Ammon's horn (tissue), 1 donor: ENCODE results near the gene ARHGEF7.

Experiments
- DNase-seq: peaks from one replicate; pipeline ENCODE4 v3.0.0-alpha.2; 2016; ENCODE audit warnings: low spot score

The ARHGEF7 gene

DNA sequence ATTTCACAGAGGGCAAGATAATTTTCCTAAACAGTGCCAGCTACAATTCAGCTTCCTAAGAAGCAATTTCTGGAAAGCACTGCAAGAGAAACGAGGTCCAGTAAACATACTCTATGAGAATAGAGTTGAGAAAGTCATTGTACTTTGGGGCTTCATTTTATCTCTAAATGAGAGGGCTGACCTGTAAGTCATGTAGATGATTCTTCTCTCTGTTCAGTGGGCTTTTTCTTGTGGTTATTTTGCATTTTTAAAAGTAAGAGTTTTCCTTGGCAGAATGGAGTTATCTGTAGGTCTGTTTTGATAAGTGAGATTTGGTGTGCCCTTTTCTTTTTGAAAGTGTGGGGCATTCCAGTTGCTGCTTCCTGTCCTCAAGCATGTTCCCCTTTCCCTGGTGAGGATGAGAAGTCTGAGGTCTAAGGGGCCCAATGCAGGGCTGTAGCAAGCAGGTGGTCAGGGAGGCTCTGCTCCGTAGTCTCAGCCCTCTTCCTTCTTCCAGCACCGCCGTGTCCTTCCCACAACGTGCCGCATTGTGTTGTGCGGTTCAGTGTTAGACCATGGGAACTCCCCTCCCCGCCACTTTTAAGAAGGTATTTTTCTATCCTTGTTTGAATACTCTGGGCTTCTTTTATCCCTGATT is 86.3 kb downstream of the ARHGEF7 start:
- no peak for DNase-seq

GRCh38 chr13:111202156-111202621 is 87.1 kb downstream of the ARHGEF7 start:
- no peak for DNase-seq

GRCh38 chr13:111202745-111203144 is 87.6 kb downstream of the ARHGEF7 start:
- DNase-seq, result no peak

GRCh38 chr13:111203736-111204389 is 88.8 kb downstream of the ARHGEF7 start:
- peak; percentile 67 for DNase-seq

DNA sequence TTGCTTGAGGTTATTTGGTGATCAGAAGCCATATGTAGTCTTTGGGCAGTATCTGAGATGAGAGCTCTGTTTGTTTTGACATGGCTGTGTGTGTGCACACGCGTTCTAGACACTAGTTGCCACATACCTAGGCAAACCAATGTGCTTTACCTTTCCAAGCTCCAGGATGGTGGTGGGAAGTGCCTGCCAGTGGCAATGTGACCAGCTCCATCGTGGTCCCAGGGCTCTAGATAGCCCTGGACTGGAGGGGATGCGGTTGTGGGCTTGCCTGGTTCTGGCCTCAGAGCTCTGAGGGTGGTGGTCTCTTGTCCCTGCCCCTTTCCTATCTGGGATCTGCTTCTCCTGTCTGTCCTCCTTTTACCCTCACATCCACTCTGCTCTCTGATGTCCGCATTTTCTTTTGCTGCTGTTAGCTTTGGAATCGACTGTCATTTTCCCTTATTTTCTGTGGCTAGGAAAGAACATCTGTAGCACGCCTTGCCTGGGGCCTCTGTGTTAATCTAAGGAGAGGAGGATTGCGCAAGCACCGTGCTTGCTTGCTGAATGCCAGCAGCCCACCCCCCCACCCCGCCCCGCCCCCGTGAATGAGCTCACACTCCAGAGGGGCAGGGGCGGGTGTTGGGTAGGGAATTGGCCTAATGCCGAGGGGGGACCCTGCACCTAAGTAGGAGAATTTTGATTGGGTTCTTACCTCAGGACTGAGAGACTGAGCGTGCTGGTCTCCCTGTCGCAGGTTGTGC is 89.5 kb downstream of the ARHGEF7 start:
- DNase-seq, result no peak

DNA sequence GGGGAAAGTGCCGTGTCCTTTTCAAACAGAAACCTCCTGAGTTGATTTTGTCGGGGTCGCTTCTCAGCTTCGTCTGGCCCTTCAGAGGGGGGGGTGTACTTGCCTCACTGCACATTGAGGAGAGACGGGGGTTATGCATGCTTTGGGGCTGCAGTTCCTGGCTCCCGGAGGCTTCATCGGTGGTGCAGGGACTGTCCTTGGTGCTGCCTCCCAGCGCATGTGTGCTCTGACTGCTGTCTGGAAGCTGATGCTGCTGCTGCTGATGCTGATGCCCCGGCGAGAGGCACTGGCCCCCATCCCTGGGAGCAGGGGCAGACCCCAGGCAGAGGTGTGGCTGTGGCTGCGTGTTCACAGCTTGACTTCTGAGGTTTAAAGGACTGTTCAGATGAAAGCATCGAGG is 91.0 kb downstream of the ARHGEF7 start:
- DNase-seq, result no peak

DNA sequence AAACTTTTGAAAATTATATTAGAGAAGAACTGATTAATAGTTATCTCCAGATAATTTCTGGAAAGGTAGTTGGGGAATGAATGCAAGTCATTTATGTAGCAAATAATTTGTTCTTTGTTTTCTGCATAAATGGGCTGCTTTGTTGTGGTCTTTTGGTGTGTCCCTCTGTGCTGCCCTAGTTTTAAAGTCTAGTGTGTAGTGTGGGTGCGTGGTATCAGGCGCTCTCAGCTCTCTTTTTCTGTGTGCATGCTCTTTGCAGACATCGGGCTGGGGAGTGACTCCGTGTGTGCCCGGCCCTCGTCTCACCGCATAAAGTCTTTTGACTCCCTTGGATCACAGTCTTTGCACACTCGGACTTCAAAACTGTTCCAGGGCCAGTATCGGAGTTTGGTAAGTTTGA is 94.5 kb downstream of the ARHGEF7 start:
- peak; percentile 87 for DNase-seq

GRCh38 chr13:111210091-111210490 is 95.0 kb downstream of the ARHGEF7 start:
- DNase-seq, result no peak

- DNase-seq, result peak; percentile 85
Measured at GRCh38 chr13:111210544-111211469, 95.7 kb downstream of the ARHGEF7 start.

DNA sequence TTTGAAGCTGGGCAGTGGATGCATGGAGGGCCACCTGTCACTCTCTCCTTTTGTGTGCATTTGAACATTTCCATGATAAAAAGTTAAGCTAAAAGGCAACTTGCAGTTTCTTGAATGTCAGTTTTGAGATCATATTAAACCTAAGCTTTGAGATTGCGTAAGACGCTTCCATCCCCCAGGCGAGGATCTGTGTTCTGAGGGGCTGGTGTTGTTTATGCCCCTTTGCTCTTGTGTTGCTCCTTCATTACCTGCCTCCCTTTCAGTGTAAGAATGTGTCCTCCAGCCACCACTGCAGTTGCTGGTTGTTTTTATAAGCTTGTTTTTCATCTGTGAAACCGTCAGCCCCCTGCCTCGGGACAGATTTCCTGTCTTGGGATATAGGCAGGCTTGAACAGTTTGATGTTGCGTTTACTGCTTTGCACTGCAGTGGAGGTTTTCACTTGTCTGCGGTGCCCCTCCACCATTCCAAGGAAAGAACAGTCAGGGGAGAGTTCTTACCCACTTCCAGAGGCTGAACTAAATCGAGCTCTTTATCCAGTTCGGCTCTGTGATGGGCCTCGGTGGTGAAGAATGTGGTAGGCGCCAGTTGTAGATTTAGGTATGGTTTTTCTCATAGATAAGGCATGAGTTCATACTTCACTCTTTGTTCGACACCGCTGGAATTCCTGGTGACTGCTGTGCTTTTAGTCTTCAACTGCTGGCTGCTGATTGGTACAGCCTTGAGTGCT is 96.8 kb downstream of the ARHGEF7 start:
- DNase-seq, result no peak

GRCh38 chr13:111212517-111212873 is 97.4 kb downstream of the ARHGEF7 start:
- DNase-seq, result no peak

GRCh38 chr13:111213964-111214726 is 99.0 kb downstream of the ARHGEF7 start:
- DNase-seq, result no peak

DNA sequence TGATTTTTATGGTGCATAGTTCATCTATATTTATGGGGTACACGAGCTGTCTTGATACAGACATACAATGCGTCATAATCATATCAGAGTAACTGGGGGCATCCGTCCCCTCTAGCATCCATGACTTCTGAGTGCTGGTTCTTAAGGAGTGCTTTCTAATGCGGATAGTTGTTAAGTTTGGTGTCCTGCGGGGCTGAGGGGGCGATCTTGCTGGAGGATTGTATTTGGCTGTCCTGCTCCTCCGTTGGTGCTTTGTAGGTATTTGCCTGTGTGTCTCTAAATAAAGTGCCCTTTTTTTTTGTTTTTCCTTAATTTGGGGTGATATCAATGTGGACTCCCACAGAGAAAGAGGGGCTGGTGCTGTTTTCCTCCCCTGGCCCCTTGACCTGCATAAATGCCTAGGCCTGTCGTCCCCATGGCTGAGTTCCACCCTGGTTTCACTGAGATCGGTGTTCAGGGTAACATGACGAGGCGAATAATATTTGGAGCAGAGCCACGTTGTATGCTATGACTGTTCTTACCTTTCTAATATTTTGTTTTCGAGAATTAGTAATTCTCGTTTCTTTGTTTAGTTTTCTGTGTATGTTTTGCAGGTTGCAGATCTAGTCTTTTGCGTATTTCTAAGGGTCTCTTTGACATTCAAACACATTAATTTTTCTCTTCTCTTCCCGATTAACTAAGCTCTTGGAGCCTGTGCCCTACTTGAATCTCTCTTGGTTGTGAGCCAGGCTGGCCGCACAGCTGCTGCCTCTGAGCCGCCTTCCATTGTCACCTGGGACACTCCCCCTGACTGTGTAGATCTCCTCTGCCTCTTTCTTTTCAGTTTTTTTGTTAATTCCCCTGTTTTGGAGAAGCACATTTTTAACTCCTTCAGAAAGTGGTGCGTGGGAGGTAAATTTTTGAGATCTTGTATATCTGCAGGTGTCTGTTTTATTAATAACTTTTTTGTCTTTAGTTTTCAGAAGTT is 100.3 kb downstream of the ARHGEF7 start:
- no peak for DNase-seq

DNA sequence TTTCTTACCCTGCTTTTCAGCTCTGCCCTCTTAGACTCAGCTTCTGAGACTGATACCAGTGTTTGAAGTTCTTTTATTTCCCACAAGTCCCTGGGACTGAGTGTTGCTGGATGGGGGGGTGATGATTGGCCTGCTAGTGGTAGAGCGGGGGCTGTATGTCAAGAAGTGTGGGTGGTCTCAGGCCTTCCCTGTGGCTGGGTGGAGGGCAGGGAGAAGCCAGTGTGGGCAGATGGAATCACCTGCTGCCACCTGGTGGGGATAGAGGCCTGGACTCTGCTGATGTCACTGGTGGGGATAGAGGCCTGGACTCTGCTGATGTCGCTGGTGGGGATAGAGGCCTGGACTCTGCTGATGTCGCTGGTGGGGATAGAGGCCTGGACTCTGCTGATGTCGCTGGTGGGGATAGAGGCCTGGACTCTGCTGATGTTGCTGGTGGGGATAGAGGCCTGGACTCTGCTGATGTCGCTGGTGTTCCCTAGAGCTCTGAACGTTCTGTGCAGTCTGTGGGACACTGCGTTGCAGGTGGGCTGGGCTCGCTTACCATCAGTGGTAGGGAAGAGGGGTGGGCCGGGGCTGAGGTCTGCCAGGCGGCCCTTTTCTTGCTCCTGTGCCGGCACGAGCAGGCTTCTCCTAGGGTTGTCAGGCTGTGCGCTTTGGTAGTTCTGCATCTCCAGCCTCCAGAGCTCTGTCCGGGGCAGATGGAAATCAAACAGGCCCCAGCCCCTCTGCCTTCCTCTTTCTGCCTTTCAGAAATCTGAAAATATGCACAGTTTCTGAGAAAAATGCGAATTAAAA is 101.3 kb downstream of the ARHGEF7 start:
- DNase-seq, result no peak

DNA sequence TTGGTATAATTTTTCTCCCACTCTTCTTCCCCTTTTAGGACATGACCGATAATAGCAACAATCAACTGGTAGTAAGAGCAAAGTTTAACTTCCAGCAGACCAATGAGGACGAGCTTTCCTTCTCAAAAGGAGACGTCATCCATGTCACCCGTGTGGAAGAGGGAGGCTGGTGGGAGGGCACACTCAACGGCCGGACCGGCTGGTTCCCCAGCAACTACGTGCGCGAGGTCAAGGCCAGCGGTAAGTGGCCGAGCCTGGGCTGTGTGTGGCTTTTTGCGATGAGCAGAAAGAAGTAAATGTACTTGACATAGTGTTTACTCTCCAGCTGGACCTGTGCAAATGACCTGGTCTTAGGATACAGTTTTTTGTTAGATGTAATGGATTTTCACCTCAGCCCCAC is 102.5 kb downstream of the ARHGEF7 start:
- DNase-seq, result no peak

- peak; percentile 68 for DNase-seq
Measured at GRCh38 chr13:111219280-111219679, 104.2 kb downstream of the ARHGEF7 start.

GRCh38 chr13:111219950-111220349 is 104.8 kb downstream of the ARHGEF7 start:
- DNase-seq, result no peak

DNA sequence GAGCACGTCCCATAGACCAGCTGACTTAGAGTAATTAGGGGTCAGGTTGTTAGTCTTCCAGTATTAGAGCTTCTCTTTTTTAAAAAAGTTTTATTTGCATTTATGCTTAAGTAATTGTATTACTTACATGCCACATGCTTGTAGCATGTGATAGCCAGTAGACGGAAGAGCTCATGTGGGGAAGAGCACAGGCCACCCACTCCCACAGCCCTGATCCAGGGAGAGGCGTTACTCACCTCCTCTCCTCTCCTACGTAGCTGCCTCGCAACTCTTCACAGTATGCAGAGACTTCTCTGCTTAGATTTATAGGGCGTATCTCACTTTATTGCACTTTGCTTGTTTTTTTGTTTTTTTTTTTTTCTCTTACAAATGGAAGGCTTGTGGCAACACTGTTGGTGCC is 110.1 kb downstream of the ARHGEF7 start:
- no peak for DNase-seq
